HepG2 (cell line): ENCODE measurements around the gene CD248. TPM values are rescaled to one million over a fixed set of nuclear protein-coding genes. Genes with fewer than 3 reads are reported as not detected.
"Not testable (repeated sequence)": the region's sequence is repeated elsewhere in the genome, so short reads cannot be mapped to it uniquely, and the experiment has no call there.

Experiments
- ATAC-seq: fragments of 200-7000 bp; cut with Tn5 transposase; 3 replicates; pipeline ENCODE4 v1.9.1; 2020; ENCODE audit warnings: mild to moderate bottlenecking, moderate library complexity
- BruUV-seq: library from RNA; stranded (reverse); fragments of 400-500 nt; replicated peaks from 2 replicates; lab custom pipeline; 2021; lab: Mats Ljungman, UMichigan
- CTCF ChIA-PET: fragments of 300-600 bp; formaldehyde crosslinking; extraction: SDS; loops from one replicate; lab custom pipeline; 2021; ENCODE audit warnings: low total read pairs, inconsistent platforms, low intra/inter-chr PET ratio; lab: Yijun Ruan, JAX
- POLR2A ChIA-PET: fragments of 350-600 bp; sonication (Branson Sonifier 250); formaldehyde crosslinking; loops from one replicate; lab custom pipeline; 2020; ENCODE audit warnings: antibody characterized with exemption, inconsistent platforms; lab: Yijun Ruan, JAX
- DNase-seq: peaks from one replicate; pipeline ENCODE4 v3.0.0-alpha.2; 2015; ENCODE audit warnings: low spot score
- FAIRE-seq: peaks from 3 replicates; lab custom pipeline; 2011; peaks lifted over from hg19 to GRCh38; lab: Jason Lieb, UNC
- H2AFZ ChIP-seq: one replicate; pipeline ENCODE4 v1.6.1; 2011; ENCODE audit warnings: low read length, inconsistent platforms
- H3K27ac ChIP-seq: fragments of 300-600 bp; 3 replicates; pipeline ENCODE4 v1.8.0; 2011; ENCODE audit warnings: mixed run types, mild to moderate bottlenecking, mixed read lengths, low read length, inconsistent platforms; ENCODE audit not compliant: insufficient read depth; ENCODE audit errors: extremely low read length
- H3K27me3 ChIP-seq, 2 experiments: fragments of 200-600 bp in 1 of 2; 2 replicates in 1 of 2; 3 replicates in 1 of 2; pipeline versions ENCODE4 v1.6.0 to v1.8.0; 2011; ENCODE audit warnings: low read length in 2 of 2, mild to moderate bottlenecking in 2 of 2, moderate library complexity in 2 of 2, inconsistent platforms in 1 of 2; ENCODE audit not compliant: insufficient read depth in 2 of 2, control insufficient read depth in 1 of 2
- H3K36me3 ChIP-seq, 2 experiments: fragments of 200-600 bp in 1 of 2; replicated peaks in 1 of 2; 2 replicates in 1 of 2; 3 replicates in 1 of 2; pipeline versions ENCODE4 v1.5.1 to v1.8.0; 2011; ENCODE audit warnings: low read length in 2 of 2, inconsistent platforms in 1 of 2; ENCODE audit not compliant: insufficient read depth in 2 of 2, control insufficient read depth in 1 of 2
- H3K4me1 ChIP-seq: 2 replicates; pipeline ENCODE4 v1.5.1; 2012; ENCODE audit warnings: low read length, inconsistent platforms; ENCODE audit not compliant: insufficient read depth
- H3K4me2 ChIP-seq: 2 replicates; pipeline ENCODE4 v1.6.0; 2011; ENCODE audit warnings: low read depth, low read length, inconsistent platforms
- H3K4me3 ChIP-seq, 3 experiments: fragments of 200-600 bp in 1 of 3; sonication (generic), shearing (Covaris generic) in 1 of 3; replicated peaks in 1 of 3; 2 replicates each; pipeline ENCODE4 v1.5.1; 2011 to 2016; ENCODE audit warnings: low read length in 3 of 3, inconsistent platforms in 2 of 3, low read depth in 2 of 3, mild to moderate bottlenecking in 2 of 3, control low read depth in 1 of 3, mixed read lengths in 1 of 3; ENCODE audit not compliant: insufficient read depth in 1 of 3
- H3K79me2 ChIP-seq: one replicate; pipeline ENCODE4 v1.6.1; 2011; ENCODE audit warnings: low read length, inconsistent platforms; ENCODE audit not compliant: insufficient read depth
- H3K9ac ChIP-seq: 2 replicates; pipeline ENCODE4 v1.6.0; 2011; ENCODE audit warnings: mild to moderate bottlenecking, low read depth, low read length, inconsistent platforms; ENCODE audit not compliant: insufficient read depth
- H3K9me3 ChIP-seq: 2 replicates; pipeline ENCODE4 v1.5.1; 2012; ENCODE audit warnings: mild to moderate bottlenecking, low read length
- H4K20me1 ChIP-seq: 2 replicates; pipeline ENCODE4 v1.6.0; 2011; ENCODE audit warnings: inconsistent platforms, mild to moderate bottlenecking, low read length, moderate library complexity; ENCODE audit not compliant: insufficient read depth
- CEBPG ChIP-seq: IDR thresholded peaks from 2 replicates; pipeline ENCODE4 v1.6.1; 2016
- ELF1 ChIP-seq: sonication (generic); formaldehyde crosslinking; IDR thresholded peaks from 2 replicates; pipeline ENCODE4 v1.4.0; 2020; ENCODE audit warnings: missing genetic modification reagents
- ELF4 ChIP-seq: sonication (generic); formaldehyde crosslinking; IDR thresholded peaks from 2 replicates; pipeline ENCODE4 v1.5.0; 2020; ENCODE audit warnings: missing genetic modification reagents, mild to moderate bottlenecking, moderate library complexity, borderline replicate concordance
- FOXA1 ChIP-seq, 2 experiments: fragments of 450-650 bp in 1 of 2; sonication (generic) in 1 of 2; formaldehyde crosslinking in 1 of 2; IDR thresholded peaks; 2 replicates each; pipeline versions ENCODE4 v1.4.0 to v1.6.1; 2016 to 2020; ENCODE audit warnings: missing genetic modification reagents in 1 of 2
- FOXJ3 ChIP-seq: sonication (generic); formaldehyde crosslinking; IDR thresholded peaks from 2 replicates; pipeline ENCODE4 v1.4.0; 2020; ENCODE audit warnings: missing genetic modification reagents, mild to moderate bottlenecking, borderline replicate concordance
- FOXO1 ChIP-seq: sonication (generic); formaldehyde crosslinking; IDR thresholded peaks from 2 replicates; pipeline ENCODE4 v1.4.0; 2020; ENCODE audit warnings: missing genetic modification reagents
- GFI1 ChIP-seq: sonication (generic); formaldehyde crosslinking; IDR thresholded peaks from 2 replicates; pipeline ENCODE4 v1.5.0; 2020; ENCODE audit warnings: missing genetic modification reagents, mild to moderate bottlenecking, borderline replicate concordance
- GPN1 ChIP-seq: sonication (generic); formaldehyde crosslinking; IDR thresholded peaks from 2 replicates; pipeline ENCODE4 v1.5.1; 2020; ENCODE audit warnings: missing genetic modification reagents, borderline replicate concordance
- HOXA5 ChIP-seq: sonication (generic); formaldehyde crosslinking; IDR thresholded peaks from 2 replicates; pipeline ENCODE4 v1.4.0; 2020; ENCODE audit warnings: missing genetic modification reagents
- KAT2B ChIP-seq: fragments of 150-350 bp; IDR thresholded peaks from 2 replicates; pipeline ENCODE4 v1.6.1; 2014; ENCODE audit warnings: low read depth, low read length, borderline replicate concordance
- KDM1A ChIP-seq: IDR thresholded peaks from 2 replicates; pipeline ENCODE4 v1.6.1; 2016; ENCODE audit warnings: missing compliant biosample characterization
- MED1 ChIP-seq: sonication (generic); formaldehyde crosslinking; IDR thresholded peaks from 2 replicates; pipeline ENCODE4 v1.4.0; 2020; ENCODE audit warnings: missing genetic modification reagents
- PPARG ChIP-seq: conservative IDR thresholded peaks from 2 replicates; pipeline ENCODE4 v1.6.1; 2016; ENCODE audit warnings: missing biosample characterization, missing genetic modification reagents
- SRY ChIP-seq: sonication (generic); formaldehyde crosslinking; IDR thresholded peaks from 2 replicates; pipeline ENCODE4 v1.8.0; 2022; ENCODE audit warnings: mild to moderate bottlenecking, missing genetic modification reagents
- ZFP62 ChIP-seq: sonication (generic); formaldehyde crosslinking; IDR thresholded peaks from 2 replicates; pipeline ENCODE4 v1.4.0; 2020; ENCODE audit warnings: missing genetic modification reagents
- ZNF225 ChIP-seq: sonication (generic); formaldehyde crosslinking; IDR thresholded peaks from 2 replicates; pipeline ENCODE4 v1.4.0; 2020; ENCODE audit warnings: mild to moderate bottlenecking, missing genetic modification reagents
- ZNF256 ChIP-seq: sonication (generic); formaldehyde crosslinking; conservative IDR thresholded peaks from 2 replicates; pipeline ENCODE4 v1.4.0; 2020; ENCODE audit warnings: missing genetic modification reagents
- ZNF564 ChIP-seq: sonication (generic); formaldehyde crosslinking; IDR thresholded peaks from 2 replicates; pipeline ENCODE4 v1.8.1; 2023; ENCODE audit warnings: mild to moderate bottlenecking, missing genetic modification reagents
- ZNF589 ChIP-seq: sonication (generic); formaldehyde crosslinking; conservative IDR thresholded peaks from 2 replicates; pipeline ENCODE4 v1.8.0; 2022; ENCODE audit warnings: mild to moderate bottlenecking, moderate library complexity, missing genetic modification reagents
- ZNF724P ChIP-seq: sonication (generic); formaldehyde crosslinking; IDR thresholded peaks from 2 replicates; pipeline ENCODE4 v1.8.0; 2022; ENCODE audit warnings: missing genetic modification reagents, borderline replicate concordance
- WGBS: methylation state at CpG from one replicate; pipeline ENCODE4 v1.1.6; 2017; ENCODE audit warnings: low lambda C conversion rate; 5-methylcytosine and 5-hydroxymethylcytosine counted together
- in situ Hi-C: cut with HindIII; loops from 2 replicates; pipeline ENCODE4 v1.10.0; 2017; ENCODE audit warnings: low pct_unique_long_range_greater_than_20kb; ENCODE audit not compliant: extremely low pct_ligation_motif_present
- intact Hi-C: fragments of 100-400 bp; cut with micrococcal nuclease; formaldehyde crosslinking; loops from one replicate; pipeline ENCODE4 v1.10.0; 2022; ENCODE audit not compliant: unreplicated experiment
- polyA plus RNA-seq, 8 experiments: library from polyadenylated mRNA; depleted of rRNA in 3 of 8; stranded (reverse) in 7 of 8; unstranded in 1 of 8; fragments of >200 nt; fragmentation: Illumina TruSeq in 4 of 8; extraction: Trizol in 4 of 8; gene quantifications; 2 replicates each; pipeline versions ENCODE4 v1.2.1 to v1.2.3, GENCODE V29; 2011 to 2016; ENCODE audit warnings: low read depth in 4 of 8, missing spikeins in 1 of 8, mixed read lengths in 1 of 8; ENCODE audit not compliant: insufficient read depth in 1 of 8
- total RNA-seq, 5 experiments: library from RNA; depleted of rRNA; stranded (reverse); fragments of >200 nt; fragmentation: Illumina TruSeq; extraction: Trizol; gene quantifications; 2 replicates each; pipeline ENCODE4 v1.2.3, GENCODE V29; 2016; ENCODE audit warnings: low read depth in 1 of 5
- TF ChIP-seq, protein P1 (sequence below): sonication (generic); formaldehyde crosslinking; IDR thresholded peaks from 2 replicates; pipeline ENCODE4 v1.8.0; 2022; ENCODE audit warnings: missing genetic modification reagents, mild to moderate bottlenecking, borderline replicate concordance

The CD248 gene
- total and polyA plus RNA-seq, 2 of the 13 experiments (the other 11 are each of a cell fraction or from before 2014, with no cell fraction given): 0.25 to 0.35 TPM

DNA sequence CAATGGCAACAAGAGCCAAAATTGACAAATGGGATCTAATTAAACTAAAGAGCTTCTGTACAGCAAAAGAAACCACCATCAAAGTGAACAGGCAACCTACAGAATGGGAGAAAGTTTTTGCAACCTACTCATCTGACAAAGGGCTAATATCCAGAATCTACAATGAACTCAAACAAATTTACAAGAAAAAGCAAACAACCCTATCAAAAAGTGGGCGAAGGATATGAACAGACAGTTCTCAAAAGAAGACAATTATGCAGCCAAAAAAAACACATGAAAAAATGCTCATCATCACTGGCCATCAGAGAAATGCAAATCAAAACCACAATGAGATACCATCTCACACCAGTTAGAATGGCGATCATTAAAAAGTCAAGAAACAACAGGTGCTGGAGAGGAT lies 3.4 kb upstream of the CD248 start:
- FAIRE-seq, in situ Hi-C loops: not testable (repeated sequence)
- 70% methylated on average over 2 of the region's 2 CpGs for WGBS

DNA sequence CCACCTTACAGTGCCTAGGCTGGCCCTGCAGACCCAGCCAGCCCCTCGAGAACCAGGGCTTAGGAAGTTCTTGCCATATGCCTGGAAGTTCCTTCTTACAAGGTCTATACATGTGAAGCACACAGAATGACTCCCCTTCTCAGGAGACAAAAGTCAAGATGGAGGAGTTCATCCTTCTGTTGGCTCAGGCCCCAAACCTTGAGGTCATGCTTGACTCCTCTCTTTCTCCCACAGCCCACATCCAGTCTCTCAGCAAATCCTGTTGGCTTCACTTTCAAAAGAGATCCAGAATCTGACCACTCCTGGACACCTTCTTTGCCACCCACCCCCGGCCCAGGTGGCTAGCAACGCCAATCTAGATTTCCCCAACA lies 1.7 kb upstream of the CD248 start:
- intact Hi-C loops: loop anchor here (10.0 kb wide), 1 partner anchor 66 kb away; no protein-coding TSS in a partner anchor
- no peaks in the 10 kb centered on the region for H3K79me2 ChIP-seq
- CTCF ChIA-PET: no interaction called here
- ATAC-seq (no peak), DNase-seq (no peak), FAIRE-seq (no peak)
- 0 out of 5 replicates have a peak, but pooled peaks cover 0 to 7% of the 10 kb centered on the region in 2 experiments for H3K27me3 ChIP-seq
- H3K27ac ChIP-seq: no peak overlapping the region
- H3K4me1 ChIP-seq: peaks cover 51% of the 10 kb centered on the region
- H3K9me3 ChIP-seq: no peaks in the 10 kb centered on the region
- WGBS: 17% methylated on average over 3 of the region's 3 CpGs
- no peaks in the 10 kb centered on the region for H4K20me1 ChIP-seq
- H3K4me2 ChIP-seq: peak overlapping the region; percentile 78
- no peak overlapping the region for H3K4me3 ChIP-seq
- POLR2A ChIA-PET: interaction anchor here (1.0 to 3.7 kb wide), 7 partner anchors 8 to 51 kb away, joined by 3 to 28 read pairs (median 6); partner anchors contain the start of genes B4GAT1, RIN1 and YIF1A
- no peak overlapping the region for H3K9ac ChIP-seq
- TF ChIP-seq ELF1 (no peak), GFI1 (CRISPR knock-in tag) (0 out of 2 replicates have a peak, but pooled peaks have one; percentile 5), ZNF225 (CRISPR knock-in tag) (no peak), CEBPG (CRISPR knock-in tag) (no peak), ELF4 (CRISPR knock-in tag) (no peak), ZNF589 (no peak), FOXA1 (IDR thresholded peaks at IDR 0.05) (no peak), FOXA1 (CRISPR knock-in tag; IDR thresholded peaks at IDR 0.05) (no peak), ZNF256 (CRISPR knock-in tag) (no peak), KDM1A (no peak), SRY (CRISPR knock-in tag) (no peak), KAT2B (no peak), ZNF724P (CRISPR knock-in tag) (0 out of 2 replicates have a peak, but pooled peaks have one; percentile 52), ZFP62 (CRISPR knock-in tag) (no peak), FOXJ3 (CRISPR knock-in tag) (no peak), PPARG (CRISPR knock-in tag) (0 out of 2 replicates have a peak, but pooled peaks have one; percentile 6), MED1 (CRISPR knock-in tag) (no peak), HOXA5 (CRISPR knock-in tag) (no peak), FOXO1 (CRISPR knock-in tag) (no peak), GPN1 (CRISPR knock-in tag) (no peak), ZNF564 (no peak)
- TF ChIP-seq, protein P1, sequence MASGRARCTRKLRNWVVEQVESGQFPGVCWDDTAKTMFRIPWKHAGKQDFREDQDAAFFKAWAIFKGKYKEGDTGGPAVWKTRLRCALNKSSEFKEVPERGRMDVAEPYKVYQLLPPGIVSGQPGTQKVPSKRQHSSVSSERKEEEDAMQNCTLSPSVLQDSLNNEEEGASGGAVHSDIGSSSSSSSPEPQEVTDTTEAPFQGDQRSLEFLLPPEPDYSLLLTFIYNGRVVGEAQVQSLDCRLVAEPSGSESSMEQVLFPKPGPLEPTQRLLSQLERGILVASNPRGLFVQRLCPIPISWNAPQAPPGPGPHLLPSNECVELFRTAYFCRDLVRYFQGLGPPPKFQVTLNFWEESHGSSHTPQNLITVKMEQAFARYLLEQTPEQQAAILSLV (CRISPR knock-in tag): no peak
- H2AFZ ChIP-seq: no peak overlapping the region
- in situ Hi-C loops: no loop called here
- H3K36me3 ChIP-seq: no peaks in the 10 kb centered on the region
- BruUV-seq: no TSS peak

More for the DNA sequence above, 3.4 kb upstream of the CD248 start:
- POLR2A ChIA-PET, H3K4me2 ChIP-seq, intact Hi-C loops, H3K79me2 ChIP-seq, H3K9ac ChIP-seq, CTCF ChIA-PET, H3K4me3 ChIP-seq, H3K36me3 ChIP-seq, DNase-seq, H3K9me3 ChIP-seq, H4K20me1 ChIP-seq, H3K27ac ChIP-seq, ATAC-seq, H2AFZ ChIP-seq, BruUV-seq: not testable (repeated sequence)
- Histone ChIP-seq H3K4me1 (peaks cover 47% of the 10 kb centered on the region), H3K27me3 (peaks cover 0 to 17% of the 10 kb centered on the region in 2 experiments; a peak in 3 of 5 replicates)
